NB4 (cell line): ENCODE results near the gene MEGF6.

Experiments used
- CTCF ChIP-seq: IDR thresholded peaks from one replicate; pipeline ENCODE4 v1.5.1; 2012; ENCODE audit warnings: low read depth, low read length
- MAX ChIP-seq: IDR thresholded peaks from 2 replicates; pipeline ENCODE4 v1.6.1; 2011; ENCODE audit warnings: low read depth, low read length
- POLR2A ChIP-seq: IDR thresholded peaks from 2 replicates; pipeline ENCODE4 v1.6.1; 2011; ENCODE audit warnings: mild to moderate bottlenecking; ENCODE audit not compliant: insufficient read length; ENCODE audit errors: extremely low read depth

- TF ChIP-seq POLR2A (no peak), CTCF (no peak), MAX (no peak)
Observed at GRCh38 chr1:3544040-3544977, 67.0 kb downstream of the MEGF6 start.
